Right lobe of liver (tissue), 6 donors: Measurements from ENCODE around the gene FLAD1. TPM values are rescaled to one million over a fixed set of nuclear protein-coding genes. Genes with fewer than 3 reads are reported as not detected.

Experiments
- ATAC-seq, 4 donors: fragments of 200-7000 bp; cut with Tn5 transposase; one replicate each; pipeline ENCODE4 v1.9.1; 2020; ENCODE audit warnings: mild to moderate bottlenecking in 4 of 4, moderate library complexity in 4 of 4
- DNase-seq, 3 donors: peaks; one replicate each; pipeline ENCODE4 v3.0.0-alpha.2; 2020
- H3K27ac ChIP-seq, 3 donors: fragments of 200-600 bp; one replicate each; pipeline ENCODE4 v1.8.0; 2022
- H3K27me3 ChIP-seq, 2 donors: fragments of 200-600 bp; one replicate each; pipeline ENCODE4 v1.8.0; 2022
- H3K36me3 ChIP-seq, 4 donors: fragments of 200-600 bp; sonication (generic) in 1 of 4; one replicate each; pipeline versions ENCODE4 v1.5.1 to v1.8.0; 2017 to 2022; ENCODE audit warnings: control low read depth in 1 of 4
- H3K4me1 ChIP-seq, 4 donors: fragments of 200-600 bp; sonication (generic) in 1 of 4; one replicate each; pipeline versions ENCODE4 v1.5.1 to v1.8.0; 2017 to 2022; ENCODE audit warnings: control low read depth in 1 of 4
- H3K4me3 ChIP-seq, 3 donors: fragments of 200-600 bp; one replicate each; pipeline ENCODE4 v1.8.0; 2022
- H3K9me3 ChIP-seq, 4 donors: fragments of 200-600 bp; sonication (generic) in 1 of 4; one replicate each; pipeline versions ENCODE4 v1.5.1 to v1.8.0; 2017 to 2022; ENCODE audit warnings: control low read depth in 1 of 4
- POLR2A ChIP-seq: fragments of 450-650 bp; IDR thresholded peaks from one replicate; pipeline ENCODE4 v1.6.1; 2017; ENCODE audit warnings: antibody characterized with exemption, mild to moderate bottlenecking
- WGBS: methylation state at CpG from one replicate; pipeline ENCODE4 v1.1.6; 2018; ENCODE audit warnings: low coverage, low lambda C conversion rate; ENCODE audit not compliant: insufficient coverage; ENCODE audit errors: missing lambda C conversion rate; 5-methylcytosine and 5-hydroxymethylcytosine counted together
- intact Hi-C, 2 donors: fragments of 100-400 bp; cut with DNase I; formaldehyde crosslinking; loops; one replicate each; pipeline versions ENCODE4 v1.11.2 to v1.14.1; 2022
- total RNA-seq, 6 experiments: library from RNA; depleted of rRNA in 2 of 6; stranded (reverse); fragments of >200 nt in 2 of 6; fragmentation: NEBNext Ultra II Directional in 3 of 6; extraction: Animal tissue kit (Norgen Biotek cat#: 25700) in 3 of 6; gene quantifications; one replicate each; pipeline versions ENCODE4 v1.1.0 to v1.2.4, GENCODE V29; 2016 to 2023
- TF ChIP-seq, protein P1 (sequence below), 4 donors: fragments of 200-600 bp in 3 of 4; fragments of 450-650 bp in 1 of 4; IDR thresholded peaks; one replicate each; pipeline versions ENCODE4 v1.5.1 to v1.8.0; 2016 to 2022; ENCODE audit warnings: antibody characterized with exemption in 4 of 4, mild to moderate bottlenecking in 2 of 4
- donor health status: DM: no; HTN: yes; CAD: no.
- donor health status: DM: no; HTN: no; CAD: no.
- donor health status: DM: no; HTN: no; CAD: no.
- donor health status: DM: no; HTN: yes; CAD: no.
- donor health status: DM: no; HTN: yes; CAD: no.

FLAD1 gene
- total RNA-seq, 6 experiments from 2014 or later: 18.3 to 33.1 (median 24.6) TPM

DNA sequence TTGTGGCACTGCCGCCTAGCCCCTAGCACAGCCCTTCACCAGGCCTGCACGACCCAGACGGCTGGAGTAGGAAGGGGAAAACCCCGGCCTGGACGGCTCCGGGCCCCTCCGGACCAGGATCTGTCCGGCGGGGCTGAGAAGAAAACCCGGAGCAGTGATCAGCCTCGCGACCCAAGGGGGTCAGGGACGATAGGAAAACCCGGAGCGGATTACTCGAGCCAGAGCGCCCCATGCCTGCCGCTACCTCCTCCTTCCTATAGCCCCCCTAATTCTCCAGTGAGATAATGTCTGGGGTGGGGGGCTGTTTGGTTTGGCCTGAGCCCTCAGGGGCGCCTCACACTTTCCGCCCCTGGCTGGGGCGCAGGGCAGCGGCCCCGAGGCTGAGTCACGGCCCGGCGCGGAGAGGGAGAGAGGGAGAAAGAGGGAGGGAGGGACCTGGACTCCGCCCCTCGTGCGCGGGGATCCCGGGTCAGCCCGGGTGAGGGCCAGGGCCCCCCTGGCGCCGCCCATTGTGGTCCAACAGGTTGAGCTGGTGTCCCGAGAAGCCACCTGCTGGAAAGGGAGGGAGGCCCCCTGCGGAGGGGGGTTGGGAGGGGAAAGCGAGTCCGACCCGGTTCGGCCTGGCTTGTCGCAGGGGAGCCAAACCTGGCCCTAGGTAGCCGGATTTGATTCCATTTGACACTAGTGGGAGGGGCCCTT, 17.7 kb downstream of the FLAD1 start:
- no peaks in the 10 kb centered on the region for H3K36me3 ChIP-seq
- no peaks in the 10 kb centered on the region for H3K27me3 ChIP-seq
- ATAC-seq (peak; percentile 53 to 66 (median 62)), DNase-seq (peak; percentile 93 to 98 (median 97))
- TF ChIP-seq, protein P1, sequence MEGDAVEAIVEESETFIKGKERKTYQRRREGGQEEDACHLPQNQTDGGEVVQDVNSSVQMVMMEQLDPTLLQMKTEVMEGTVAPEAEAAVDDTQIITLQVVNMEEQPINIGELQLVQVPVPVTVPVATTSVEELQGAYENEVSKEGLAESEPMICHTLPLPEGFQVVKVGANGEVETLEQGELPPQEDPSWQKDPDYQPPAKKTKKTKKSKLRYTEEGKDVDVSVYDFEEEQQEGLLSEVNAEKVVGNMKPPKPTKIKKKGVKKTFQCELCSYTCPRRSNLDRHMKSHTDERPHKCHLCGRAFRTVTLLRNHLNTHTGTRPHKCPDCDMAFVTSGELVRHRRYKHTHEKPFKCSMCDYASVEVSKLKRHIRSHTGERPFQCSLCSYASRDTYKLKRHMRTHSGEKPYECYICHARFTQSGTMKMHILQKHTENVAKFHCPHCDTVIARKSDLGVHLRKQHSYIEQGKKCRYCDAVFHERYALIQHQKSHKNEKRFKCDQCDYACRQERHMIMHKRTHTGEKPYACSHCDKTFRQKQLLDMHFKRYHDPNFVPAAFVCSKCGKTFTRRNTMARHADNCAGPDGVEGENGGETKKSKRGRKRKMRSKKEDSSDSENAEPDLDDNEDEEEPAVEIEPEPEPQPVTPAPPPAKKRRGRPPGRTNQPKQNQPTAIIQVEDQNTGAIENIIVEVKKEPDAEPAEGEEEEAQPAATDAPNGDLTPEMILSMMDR (IDR thresholded peaks at IDR 0.05): peak in 2 of 4 donors; percentile 7 to 15
- peak; percentile 88 for TF ChIP-seq POLR2A
- peak overlapping the region; percentile 76 to 95 (median 93) for H3K27ac ChIP-seq
- WGBS: under 1% methylated on average over 27 of the region's 43 CpGs
- no peaks in the 10 kb centered on the region for H3K9me3 ChIP-seq
- intact Hi-C loops: no loop called here
- peak overlapping the region; percentile 85 to 93 (median 91) for H3K4me3 ChIP-seq
- peaks cover 0 to 38% (median 13%) of the 10 kb centered on the region in 4 donors for H3K4me1 ChIP-seq

DNA sequence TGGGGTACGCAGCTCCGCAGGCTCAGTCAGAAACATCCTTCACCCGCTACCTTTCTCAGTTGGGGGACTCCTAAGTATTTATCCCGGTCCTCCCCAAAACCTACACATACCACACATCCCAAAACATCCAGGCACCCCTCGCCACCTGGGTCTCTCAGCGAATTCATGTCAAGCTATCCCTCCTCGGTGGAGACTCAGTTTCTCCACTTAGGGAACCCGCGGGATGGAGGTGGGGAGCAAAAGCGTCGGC, 18.2 kb downstream of the FLAD1 start:
- intact Hi-C loops: no loop called here
- ATAC-seq: no peak
- Histone ChIP-seq H3K4me3 (peak overlapping the region; percentile 85 to 93 (median 91)), H3K27ac (peak overlapping the region; percentile 76 to 95 (median 93)), H3K4me1 (peaks cover 0 to 39% (median 16%) of the 10 kb centered on the region in 4 donors), H3K9me3 (no peaks in the 10 kb centered on the region), H3K27me3 (no peaks in the 10 kb centered on the region), H3K36me3 (no peaks in the 10 kb centered on the region)
- WGBS: 0% methylated on average over 8 of the region's 11 CpGs
- DNase-seq: no peak
- TF ChIP-seq POLR2A: no peak
- TF ChIP-seq, protein P1 (IDR thresholded peaks at IDR 0.05): no peak

DNA sequence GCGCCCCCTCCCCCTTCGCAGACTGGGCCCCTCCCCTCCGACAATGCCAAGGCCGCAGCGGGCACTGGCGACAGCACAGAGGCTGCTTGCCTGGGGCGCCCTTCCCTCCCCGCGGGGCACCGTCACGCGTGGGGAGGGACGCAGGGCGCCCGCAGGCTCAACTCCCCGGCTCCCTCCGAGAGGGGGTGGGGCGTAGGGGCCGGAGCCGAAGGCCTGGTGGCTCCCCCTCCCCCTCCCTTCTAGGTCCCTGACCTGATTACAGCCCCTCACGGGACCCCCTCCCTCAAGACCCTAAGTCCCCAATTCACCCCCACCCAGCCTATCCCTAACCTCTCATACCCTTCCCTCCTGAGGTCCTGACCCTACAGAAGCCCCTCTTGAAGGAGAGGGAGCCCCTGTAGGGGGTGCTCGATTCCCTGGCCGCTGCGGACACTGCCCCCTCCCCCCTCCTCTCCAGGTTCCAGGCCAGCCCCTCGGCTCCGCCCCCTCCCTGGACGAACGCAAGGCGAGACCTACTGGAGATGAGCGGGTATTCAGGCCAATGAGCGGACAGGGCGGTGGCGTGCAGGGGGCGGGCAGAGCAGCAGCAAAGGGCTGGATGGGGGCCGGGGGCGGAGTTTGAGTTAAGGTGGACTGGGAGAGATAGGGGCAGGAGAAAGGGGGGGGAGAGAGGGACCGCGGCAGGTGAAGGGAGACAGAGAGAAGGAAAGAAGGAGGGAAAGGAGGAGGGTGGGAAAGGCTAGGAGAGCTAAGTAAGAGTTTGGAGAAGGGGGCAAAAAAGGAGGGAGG, 18.7 kb downstream of the FLAD1 start:
- TF ChIP-seq, protein P1 (IDR thresholded peaks at IDR 0.05): peak; percentile 18 to 39 (median 30)
- TF ChIP-seq POLR2A: peak; percentile 71
- DNase-seq (peak; percentile 100), ATAC-seq (peak; percentile 72 to 84 (median 74))
- H3K4me3 ChIP-seq: peak overlapping the region; percentile 85 to 93 (median 91)
- no peaks in the 10 kb centered on the region for H3K36me3 ChIP-seq
- peak overlapping the region; percentile 76 to 95 (median 93) for H3K27ac ChIP-seq
- under 1% methylated on average over 25 of the region's 38 CpGs for whole genome bisulfite sequencing
- H3K9me3 ChIP-seq: no peaks in the 10 kb centered on the region
- H3K27me3 ChIP-seq: no peaks in the 10 kb centered on the region
- intact Hi-C loops: no loop called here
- H3K4me1 ChIP-seq: peaks cover 0 to 44% (median 18%) of the 10 kb centered on the region in 4 donors

DNA sequence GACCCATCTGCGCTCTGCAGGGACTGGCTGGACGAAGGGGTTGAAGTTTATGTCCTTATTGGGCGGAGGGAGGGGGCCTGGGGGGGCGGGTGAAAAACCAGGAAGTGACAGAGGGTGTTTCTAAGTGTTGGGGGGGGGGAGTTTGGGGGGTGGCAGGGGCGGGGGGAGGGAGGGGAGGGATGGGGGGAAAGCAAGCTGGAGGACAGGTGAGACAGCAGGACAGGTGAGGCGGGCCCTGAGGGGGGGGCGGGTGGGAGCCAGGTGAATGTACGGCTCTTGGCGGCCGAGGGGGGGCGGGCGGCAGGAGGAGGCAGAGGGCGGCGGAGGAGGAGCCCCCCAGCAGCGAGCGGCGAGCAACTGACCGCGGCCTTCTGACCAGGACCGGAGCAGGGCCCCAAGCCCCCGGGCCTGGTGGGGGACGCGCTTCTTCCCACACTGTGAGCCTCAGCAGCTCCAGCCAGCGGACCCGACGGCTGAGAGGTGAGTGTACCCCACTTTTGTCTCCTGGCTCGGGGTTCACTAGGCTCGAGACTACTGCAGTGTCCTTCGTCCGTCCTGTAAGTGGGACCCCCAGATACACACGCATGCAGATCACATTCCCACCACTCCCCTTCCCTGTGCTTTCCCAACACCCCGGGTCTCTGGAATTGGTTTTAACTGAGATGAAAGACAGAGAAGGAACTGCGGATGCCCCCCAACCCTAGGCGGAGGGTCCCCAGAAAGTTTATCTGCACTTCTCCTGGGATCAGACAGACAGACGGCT, 19.5 kb downstream of the FLAD1 start, which contains the start of gene ZBTB7B:
Gene ZBTB7B (plus strand): TSS at position 339 of the 763 bp plus-strand sequence. CDS start 11,859 bp downstream, outside the sequence.
- peaks cover 0 to 52% (median 22%) of the 10 kb centered on the region in 4 donors for H3K4me1 ChIP-seq
- intact Hi-C loops: no loop called here
- H3K27me3 ChIP-seq: no peaks in the 10 kb centered on the region
- no peaks in the 10 kb centered on the region for H3K36me3 ChIP-seq
- H3K9me3 ChIP-seq: no peaks in the 10 kb centered on the region
- ATAC-seq (peak; percentile 1 to 6 (median 4)), DNase-seq (peak; percentile 55 to 70 (median 66))
- peak within 1 kb of the TSS; percentile 85 to 93 (median 91) for H3K4me3 ChIP-seq
- peak within 1 kb of the TSS; percentile 81 to 95 (median 94) for H3K27ac ChIP-seq
- TF ChIP-seq, protein P1 (IDR thresholded peaks at IDR 0.05): no peak
- no peak for TF ChIP-seq POLR2A
- 1% methylated on average over 18 of the region's 35 CpGs for whole genome bisulfite sequencing
